D721Med (cell line): ENCODE measurements around the gene NAAA.
"Not testable (repeated sequence)": the region's sequence is repeated elsewhere in the genome, so short reads cannot be mapped to it uniquely, and the experiment has no call there.

Experiments
- DNase-seq: peaks from one replicate; pipeline ENCODE4 v3.0.0; 2011; ENCODE audit warnings: low spot score; ENCODE audit not compliant: insufficient read length
- FAIRE-seq: peaks from 2 replicates; lab custom pipeline; 2011; peaks lifted over from hg19 to GRCh38; lab: Jason Lieb, UNC
- CTCF ChIP-seq: IDR thresholded peaks from 2 replicates; pipeline ENCODE4 v1.5.1; 2012; ENCODE audit warnings: mild to moderate bottlenecking, control low read depth; ENCODE audit not compliant: insufficient read depth; ENCODE audit errors: missing control alignments

Gene NAAA

GRCh38 chr4:75963558-75963957, 22.7 kb upstream of the NAAA start:
- FAIRE-seq: no peak
- no peak for DNase-seq
- no peak for TF ChIP-seq CTCF

GRCh38 chr4:75962072-75962471, 21.3 kb upstream of the NAAA start:
- FAIRE-seq, DNase-seq: not testable (repeated sequence)

GRCh38 chr4:75958546-75958945, 17.7 kb upstream of the NAAA start:
- not testable (repeated sequence) for DNase-seq, FAIRE-seq

GRCh38 chr4:75954811-75955210, 14.0 kb upstream of the NAAA start:
- not testable (repeated sequence) for FAIRE-seq

GRCh38 chr4:75953509-75953908, 12.7 kb upstream of the NAAA start:
- FAIRE-seq (peak; percentile 46), DNase-seq (no peak)

More at GRCh38 chr4:75954811-75955210, 14.0 kb upstream of the NAAA start:
- DNase-seq: not testable (repeated sequence)

GRCh38 chr4:75950213-75950815, 9.5 kb upstream of the NAAA start:
- TF ChIP-seq CTCF: no peak
- no peak for FAIRE-seq
- no peak for DNase-seq

More at GRCh38 chr4:75953509-75953908, 12.7 kb upstream of the NAAA start:
- no peak for TF ChIP-seq CTCF

- no peak for FAIRE-seq
- no peak for TF ChIP-seq CTCF
- DNase-seq: no peak
These were observed 8.1 kb upstream of the NAAA start for GRCh38 chr4:75948822-75949444.

GRCh38 chr4:75939890-75940691, 722 bp downstream of the NAAA start:
- peak; percentile 74 for DNase-seq
- no peak for FAIRE-seq
- TF ChIP-seq CTCF: no peak
